ENCODE measurements around the gene TFPI. TPM values are rescaled to one million over a fixed set of nuclear protein-coding genes. Genes with fewer than 3 reads are reported as not detected.

TFPI gene
- 43.4 TPM for total RNA-seq

GRCh38 chr2:187554011-187554703 is at the start of gene TFPI:
Gene TFPI, minus strand, starts transcription at chr2:187554435. Its CDS starts 50,667 bp downstream, at chr2:187503768.

Small RNA genes lying within 50 kb of the gene (small RNA-seq; reads per million reads assigned to genes)
- not detected for gene GAPDHP59 (ENCODE audit: low replicate concordance)

Other genes with a start within 250 kb of the TFPI start
- 72.5 TPM for gene CALCRL, start 106.2 kb downstream of the TFPI start, total RNA-seq

All from metanephros (tissue), 2 donors.